HG02642 (cell line): ENCODE measurements around the gene YES1.
"Not testable (repeated sequence)": the region's sequence is repeated elsewhere in the genome, so short reads cannot be mapped to it uniquely, and the experiment has no call there.

Experiments
- ATAC-seq: cut with Tn5 transposase; IDR thresholded peaks from one replicate; pipeline ENCODE4 v1.9.1; 2021; ENCODE audit warnings: mild to moderate bottlenecking; ENCODE audit not compliant: unreplicated experiment, poor library complexity

YES1 gene

DNA sequence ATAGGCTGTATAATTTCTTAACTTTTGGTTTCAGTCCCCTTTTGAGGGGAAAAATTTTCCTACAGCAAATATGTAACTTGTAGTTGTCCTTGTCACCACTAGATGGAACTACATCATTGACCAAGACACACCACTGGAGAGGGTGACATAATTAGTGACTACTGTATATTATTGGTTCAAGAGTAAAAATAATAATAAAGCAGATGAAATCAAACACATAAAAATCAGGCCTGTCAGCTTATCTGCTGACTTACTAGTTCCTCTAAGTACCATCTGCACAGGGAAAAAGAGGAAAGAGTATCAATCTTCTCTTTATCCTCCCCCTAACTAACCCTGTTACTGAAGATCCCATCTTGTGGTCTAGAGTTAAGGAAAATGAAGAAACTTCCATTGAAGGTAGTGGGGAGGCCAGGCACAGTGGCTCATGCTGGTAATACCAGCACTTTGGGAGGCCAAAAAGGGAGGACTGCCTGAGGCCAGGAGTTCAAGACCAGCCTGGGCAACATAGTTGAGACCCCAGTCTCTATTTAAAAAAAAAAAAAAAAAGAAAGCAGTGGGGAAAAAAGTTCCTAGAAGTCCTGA, 70.0 kb downstream of the YES1 start:
- peak; percentile 87 for ATAC-seq

DNA sequence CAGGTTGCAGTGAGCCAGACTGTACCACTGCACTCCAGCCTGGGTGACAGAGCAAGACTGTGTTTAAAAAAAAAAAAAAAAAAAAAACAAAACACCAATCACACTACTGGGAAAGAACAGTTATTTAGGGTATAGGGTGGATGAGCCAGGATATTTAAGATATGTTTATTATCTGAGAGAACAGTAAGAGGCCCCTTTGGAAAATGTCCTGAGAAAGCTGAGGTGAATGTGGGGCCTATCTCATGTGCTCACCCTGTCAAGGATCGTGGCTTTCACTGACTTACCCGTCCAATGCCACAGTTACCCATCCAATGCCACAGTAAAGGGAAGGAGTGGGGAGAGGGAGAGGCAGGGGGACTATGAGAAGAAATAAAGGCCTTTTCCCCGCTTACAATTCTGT, 79.7 kb downstream of the YES1 start:
- ATAC-seq, result no peak

- ATAC-seq, result no peak
Observed at GRCh38 chr18:731185-731584, 80.9 kb downstream of the YES1 start.

GRCh38 chr18:730692-731091, 81.3 kb downstream of the YES1 start:
- no peak for ATAC-seq

- not testable (repeated sequence) for ATAC-seq
Observed at GRCh38 chr18:730120-730519, 81.9 kb downstream of the YES1 start.

DNA sequence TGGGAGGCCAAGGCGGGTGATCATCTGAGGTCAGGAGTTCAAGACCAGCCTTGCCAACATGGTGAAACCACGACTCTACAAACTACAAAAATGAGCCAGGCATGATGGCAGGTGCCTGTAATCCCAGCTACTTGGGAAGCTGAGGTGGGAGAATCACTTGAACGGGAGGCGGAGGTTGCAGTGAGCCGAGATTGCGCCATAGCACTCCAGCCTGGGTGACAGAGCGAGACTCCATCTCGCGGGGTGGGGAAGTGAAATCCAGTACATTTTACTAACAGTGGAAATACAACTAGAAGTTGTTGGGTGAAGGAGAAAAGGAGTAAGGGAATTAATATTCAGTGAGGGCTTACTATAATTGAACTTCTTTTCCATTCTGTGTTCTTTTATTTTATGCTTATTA, 86.4 kb downstream of the YES1 start:
- no peak for ATAC-seq

DNA sequence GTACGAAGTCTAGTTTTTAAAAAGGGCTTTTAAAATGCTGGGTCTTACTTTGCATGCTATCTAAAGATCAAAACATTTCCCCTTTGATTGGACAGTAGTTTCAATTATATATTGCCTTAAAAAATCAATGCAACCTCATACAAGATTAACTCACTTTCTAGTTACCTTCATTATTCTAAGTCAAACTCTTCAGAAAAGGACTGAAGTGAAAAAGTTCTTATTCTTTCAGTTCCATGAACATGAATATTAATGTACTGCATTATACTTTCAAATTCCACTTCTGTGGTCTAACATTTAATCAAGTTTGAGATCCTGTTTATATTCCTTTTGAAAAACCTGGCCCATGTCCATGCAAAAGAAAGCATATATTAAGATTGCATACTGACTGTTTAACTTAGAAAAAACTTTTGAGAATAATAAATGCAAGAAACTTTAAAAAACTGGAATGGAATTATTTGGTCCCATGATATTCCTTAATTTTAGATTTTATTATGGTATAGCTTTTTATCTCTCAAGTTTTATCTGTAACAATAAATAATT, 88.4 kb downstream of the YES1 start:
- no peak for ATAC-seq

DNA sequence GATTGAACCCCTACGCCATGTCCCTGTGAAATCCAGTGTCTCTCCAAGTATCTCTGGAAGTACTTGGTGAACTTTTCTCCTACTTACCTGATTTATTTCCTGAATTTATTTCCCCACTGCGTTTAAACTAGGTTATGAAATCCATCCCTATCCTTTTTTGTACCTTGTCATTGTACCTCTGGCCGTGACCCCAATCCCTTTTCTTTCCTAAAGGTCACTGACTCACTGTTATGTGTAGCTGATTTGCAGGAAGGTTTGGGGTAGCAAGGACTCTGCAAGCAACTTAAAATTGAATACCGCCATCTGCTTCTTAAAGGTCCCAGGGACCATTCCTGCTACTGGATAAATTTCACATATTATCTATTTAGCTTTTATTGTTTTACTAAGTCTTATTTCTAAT, 95.0 kb downstream of the YES1 start:
- ATAC-seq, result no peak

DNA sequence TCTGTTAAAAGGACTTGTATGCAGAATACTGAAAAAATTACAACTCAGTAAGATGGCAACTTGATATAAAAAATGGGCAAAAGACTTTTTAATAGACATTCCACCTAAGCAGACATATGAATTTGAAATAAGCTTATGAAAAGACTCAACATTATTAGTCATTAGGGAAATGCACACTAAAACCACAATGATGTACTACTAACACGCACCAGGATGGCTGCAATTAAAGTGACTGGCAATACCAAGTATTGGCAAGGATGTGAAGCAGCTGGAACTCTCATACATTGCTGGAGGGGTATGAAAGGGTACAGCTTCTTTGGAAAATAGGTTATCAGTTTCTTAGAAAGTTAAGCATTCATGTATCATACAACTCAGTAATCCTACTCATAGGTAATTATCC, 96.4 kb downstream of the YES1 start:
- no peak for ATAC-seq

GRCh38 chr18:713135-713490, 98.9 kb downstream of the YES1 start:
- ATAC-seq, result no peak

DNA sequence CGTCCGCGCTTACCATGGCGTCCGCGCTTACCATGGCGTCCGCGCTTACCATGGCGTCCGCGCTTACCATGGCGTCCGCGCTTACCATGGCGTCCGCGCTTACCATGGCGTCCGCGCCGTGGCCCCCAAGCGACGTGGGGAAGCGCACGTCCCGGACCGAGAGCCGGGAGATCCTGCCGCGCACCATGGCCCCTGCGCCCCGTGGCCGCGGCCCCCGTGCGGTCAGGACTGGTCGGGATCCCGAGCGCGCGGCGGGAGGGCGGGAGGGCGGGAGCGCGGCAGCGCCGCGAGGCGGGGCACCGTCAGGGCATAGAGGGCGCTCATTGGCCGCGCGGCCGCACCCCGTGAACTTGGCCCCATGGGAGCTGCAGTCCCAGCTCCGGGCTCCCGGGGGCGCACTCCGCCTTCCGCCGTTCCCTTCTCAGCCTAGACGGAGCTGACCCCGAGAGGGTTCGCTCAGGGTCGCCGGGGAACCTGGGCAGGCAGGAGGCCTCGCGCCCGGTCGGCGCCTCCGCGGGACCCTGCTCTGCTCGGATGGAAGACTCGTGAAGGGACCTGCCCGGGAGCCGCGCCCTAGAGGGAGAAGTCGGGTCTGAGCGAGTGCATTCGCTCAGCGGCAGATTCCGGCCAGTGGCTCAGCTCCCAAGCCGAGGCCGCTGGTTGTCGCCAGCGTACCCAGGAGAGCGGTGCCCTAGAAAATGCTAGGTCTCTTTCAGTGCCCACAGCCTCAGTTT, 99.5 kb downstream of the YES1 start, which contains the start of gene ENOSF1:
TSS of gene ENOSF1 (minus strand) at position 230 of the 734 bp plus-strand sequence. CDS start at position 187, 43 bp downstream.
- ATAC-seq, result peak; percentile 87

- peak; percentile 70 for ATAC-seq
Observed at GRCh38 chr18:711657-712400, 100.2 kb downstream of the YES1 start.

DNA sequence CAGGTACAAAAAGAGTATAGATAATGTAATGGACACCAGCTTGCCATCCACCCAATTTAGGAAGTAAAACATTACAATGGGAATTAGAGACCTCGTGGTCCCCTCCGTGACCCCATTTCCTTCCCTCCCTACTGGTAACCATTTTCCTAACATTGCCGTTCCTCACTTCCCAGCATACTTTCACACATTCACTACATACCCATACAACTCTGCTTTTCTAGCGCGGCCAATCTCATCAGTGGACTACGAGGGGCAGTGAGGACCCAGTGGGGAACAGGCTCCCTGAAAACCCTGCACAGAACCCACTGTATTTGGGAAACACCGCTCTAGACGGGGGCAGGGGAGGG, 100.8 kb downstream of the YES1 start:
- ATAC-seq, result peak; percentile 12

DNA sequence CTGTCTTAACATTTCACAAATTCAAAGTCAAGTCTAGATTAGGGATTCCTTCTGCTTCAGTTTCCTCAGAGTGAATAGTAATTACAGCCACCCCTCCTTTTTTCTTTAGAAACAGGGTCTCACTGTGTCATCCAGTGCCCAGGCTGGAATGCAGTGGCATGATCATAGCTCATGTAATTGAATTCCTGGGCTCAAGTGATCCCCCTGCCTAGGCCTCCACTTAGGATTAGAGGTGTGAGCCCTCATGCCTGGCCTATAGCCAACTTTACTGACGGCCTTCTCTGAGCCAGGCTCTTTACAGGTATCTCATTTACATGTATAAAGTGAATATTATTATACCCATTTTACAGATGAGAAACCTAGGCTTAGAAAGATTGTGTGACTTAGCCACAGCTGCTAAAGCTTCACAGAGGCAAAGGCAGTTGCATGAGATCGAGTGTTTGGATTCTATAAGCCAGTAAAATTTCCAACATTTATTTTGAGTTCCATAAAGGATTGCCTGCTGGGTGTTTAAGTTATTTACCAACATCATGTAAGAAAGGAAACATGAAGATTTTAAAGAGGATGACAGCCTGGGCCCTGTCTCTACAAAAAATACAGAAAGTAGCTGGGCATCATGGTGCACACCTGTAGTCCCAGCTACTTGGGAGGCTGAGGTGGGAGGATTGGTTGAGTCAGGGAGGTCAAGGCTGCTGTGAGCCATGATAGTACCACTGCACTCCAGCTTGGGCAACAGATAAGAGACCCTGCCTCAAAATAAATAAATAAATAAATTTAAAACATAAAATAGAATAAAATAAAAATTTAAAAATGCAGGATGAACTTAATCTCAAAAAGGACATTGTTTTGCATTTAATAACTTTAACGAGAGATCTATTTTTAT, 101.4 kb downstream of the YES1 start:
- no peak for ATAC-seq

DNA sequence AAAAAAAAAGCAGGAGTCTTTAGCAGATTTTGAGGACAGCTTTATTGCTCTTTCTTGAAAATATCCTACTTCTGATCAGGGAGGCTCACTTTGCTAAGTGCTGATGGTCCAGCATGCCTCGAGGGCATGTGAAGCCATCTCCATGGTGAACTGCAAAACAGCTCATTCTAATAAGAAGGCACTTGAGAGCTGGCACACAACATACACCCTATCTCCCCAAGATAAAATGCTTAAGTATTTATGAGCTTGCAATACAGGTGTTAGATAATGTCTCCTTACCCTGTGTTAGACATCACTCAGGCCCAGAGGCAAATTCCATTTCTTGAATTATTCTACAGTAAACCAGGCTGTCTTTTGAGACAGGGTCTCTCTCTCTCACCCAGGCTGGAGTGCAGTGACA, 102.3 kb downstream of the YES1 start:
- ATAC-seq, result no peak

DNA sequence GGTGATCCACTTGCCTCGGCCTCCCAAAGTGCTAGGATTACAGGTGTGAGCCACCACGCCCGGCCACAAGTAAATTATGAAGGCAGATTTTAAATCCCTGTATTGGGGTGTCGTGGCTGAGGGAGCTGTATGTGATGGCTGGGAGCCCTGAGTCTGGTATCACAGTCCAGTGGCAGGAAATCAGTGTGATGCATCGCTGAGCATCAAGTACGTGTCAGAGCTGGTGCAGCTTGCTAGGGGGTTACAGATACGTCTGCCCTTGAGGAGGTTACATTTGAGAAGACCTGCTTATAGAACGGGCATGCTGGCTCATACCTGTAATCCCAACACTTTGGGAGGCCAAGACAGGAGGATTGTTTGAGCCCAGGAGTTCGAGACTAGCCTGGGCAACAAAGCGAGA, 103.9 kb downstream of the YES1 start:
- ATAC-seq, result no peak

DNA sequence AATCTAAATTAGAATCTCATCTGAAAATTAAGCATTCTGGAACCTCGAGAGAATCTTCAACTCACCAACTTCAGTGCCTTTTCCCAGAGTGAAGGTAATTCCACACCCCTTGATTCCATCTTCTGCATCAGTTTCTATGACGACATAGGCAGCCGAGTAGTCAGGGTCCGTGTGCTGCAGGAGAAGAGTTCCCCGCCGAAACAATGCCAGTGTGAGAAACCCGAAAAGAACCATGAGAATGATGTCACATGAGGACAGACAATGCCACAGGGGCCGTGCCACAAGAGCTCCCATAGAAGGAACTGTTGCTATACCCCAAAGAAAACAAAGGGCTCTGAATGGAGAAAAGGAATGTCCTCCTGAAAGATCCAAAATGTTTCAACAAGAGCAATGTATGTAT, 105.6 kb downstream of the YES1 start:
- ATAC-seq, result no peak

- no peak for ATAC-seq
Observed at GRCh38 chr18:703213-703967, 108.7 kb downstream of the YES1 start.

GRCh38 chr18:697800-698199, 114.2 kb downstream of the YES1 start:
- ATAC-seq, result no peak

DNA sequence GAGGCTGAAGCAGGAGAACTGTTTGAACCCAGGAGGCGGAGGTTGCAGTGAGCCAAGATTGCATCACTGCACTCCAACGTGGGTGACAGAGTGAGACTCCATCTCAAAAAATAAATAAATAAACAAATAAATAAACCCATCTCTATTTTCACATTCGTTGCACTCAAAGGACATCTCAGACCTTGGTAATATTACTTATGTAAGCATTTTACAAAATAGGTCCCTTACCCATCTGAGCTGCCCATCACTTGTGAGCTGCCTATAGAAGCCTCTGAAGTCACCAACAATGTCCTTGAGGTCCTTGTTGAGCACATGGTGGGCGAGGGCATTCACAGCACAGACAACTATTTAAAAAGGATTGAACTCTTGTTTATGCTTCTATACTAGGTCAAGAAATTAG, 115.0 kb downstream of the YES1 start:
- ATAC-seq, result no peak
